ENCODE results near the gene SDF2. TPM values are rescaled to one million over a fixed set of nuclear protein-coding genes. Genes with fewer than 3 reads are reported as not detected.

SDF2 gene
- total and polyA plus RNA-seq, 9 of the 15 experiments (the other 6 are each of a cell fraction or from before 2014, with no cell fraction given), result 41.2 to 132 (median 65.6) TPM

DNA sequence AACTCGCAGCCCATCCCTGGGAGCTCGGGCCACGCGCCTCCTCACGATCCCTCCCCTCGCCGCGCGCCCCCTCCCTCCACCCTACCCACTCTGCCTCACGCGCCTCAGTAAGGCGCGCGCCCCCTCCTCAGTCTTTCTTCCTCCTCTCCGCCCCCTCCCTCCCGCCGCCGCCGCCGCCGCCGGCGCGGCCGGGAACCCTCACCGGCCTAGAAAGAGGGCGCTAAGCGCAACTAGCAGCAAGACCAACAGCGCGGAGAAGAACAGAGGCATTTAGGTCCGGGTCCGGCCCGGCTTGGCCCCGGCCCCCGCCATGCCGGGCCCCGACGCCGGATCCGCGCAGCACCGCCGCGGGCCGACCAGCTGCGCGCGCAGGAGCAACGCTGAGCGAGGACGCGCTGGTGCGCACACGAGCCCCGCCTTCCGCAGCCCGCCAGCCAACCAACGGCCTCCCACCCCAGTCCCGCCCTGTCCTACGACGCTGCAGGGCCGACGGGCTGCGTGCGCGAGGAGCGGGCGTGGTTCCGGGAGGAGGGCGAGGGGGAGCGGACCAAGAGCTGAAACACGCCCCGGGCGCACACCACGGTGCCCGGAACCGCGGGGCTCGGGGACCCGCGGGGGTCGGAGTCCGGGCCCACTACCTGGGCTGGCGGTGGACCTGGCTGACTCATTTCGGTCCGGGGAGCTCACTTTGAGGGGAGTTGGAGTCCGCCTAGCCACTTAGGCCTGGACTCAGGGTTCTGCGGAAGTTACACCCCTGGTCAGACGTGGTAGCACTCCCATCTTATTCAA is 16.7 kb downstream of the SDF2 start, which contains the start of gene BLTP2 (continued):
- TF ChIP-seq MBD1 (CRISPR knock-in tag; IDR thresholded peaks at IDR 0.05) (no peak), PCBP2 (IDR thresholded peaks at IDR 0.05; ENCODE audit: low read depth, low read length, poor library complexity, severe bottlenecking) (no peak), EZH2 (IDR thresholded peaks at IDR 0.05; ENCODE audit: borderline replicate concordance, low read depth, low read length) (no peak), REST (IDR thresholded peaks at IDR 0.05; ENCODE audit: borderline replicate concordance) (no peak), REST (CRISPR knock-in tag; IDR thresholded peaks at IDR 0.05; ENCODE audit: low read depth) (peak; percentile 66), ZNF695 (CRISPR knock-in tag; IDR thresholded peaks at IDR 0.05) (no peak), MTA1 (IDR thresholded peaks at IDR 0.05; ENCODE audit: borderline replicate concordance) (peak; percentile 71)
- TF ChIP-seq, protein P1, sequence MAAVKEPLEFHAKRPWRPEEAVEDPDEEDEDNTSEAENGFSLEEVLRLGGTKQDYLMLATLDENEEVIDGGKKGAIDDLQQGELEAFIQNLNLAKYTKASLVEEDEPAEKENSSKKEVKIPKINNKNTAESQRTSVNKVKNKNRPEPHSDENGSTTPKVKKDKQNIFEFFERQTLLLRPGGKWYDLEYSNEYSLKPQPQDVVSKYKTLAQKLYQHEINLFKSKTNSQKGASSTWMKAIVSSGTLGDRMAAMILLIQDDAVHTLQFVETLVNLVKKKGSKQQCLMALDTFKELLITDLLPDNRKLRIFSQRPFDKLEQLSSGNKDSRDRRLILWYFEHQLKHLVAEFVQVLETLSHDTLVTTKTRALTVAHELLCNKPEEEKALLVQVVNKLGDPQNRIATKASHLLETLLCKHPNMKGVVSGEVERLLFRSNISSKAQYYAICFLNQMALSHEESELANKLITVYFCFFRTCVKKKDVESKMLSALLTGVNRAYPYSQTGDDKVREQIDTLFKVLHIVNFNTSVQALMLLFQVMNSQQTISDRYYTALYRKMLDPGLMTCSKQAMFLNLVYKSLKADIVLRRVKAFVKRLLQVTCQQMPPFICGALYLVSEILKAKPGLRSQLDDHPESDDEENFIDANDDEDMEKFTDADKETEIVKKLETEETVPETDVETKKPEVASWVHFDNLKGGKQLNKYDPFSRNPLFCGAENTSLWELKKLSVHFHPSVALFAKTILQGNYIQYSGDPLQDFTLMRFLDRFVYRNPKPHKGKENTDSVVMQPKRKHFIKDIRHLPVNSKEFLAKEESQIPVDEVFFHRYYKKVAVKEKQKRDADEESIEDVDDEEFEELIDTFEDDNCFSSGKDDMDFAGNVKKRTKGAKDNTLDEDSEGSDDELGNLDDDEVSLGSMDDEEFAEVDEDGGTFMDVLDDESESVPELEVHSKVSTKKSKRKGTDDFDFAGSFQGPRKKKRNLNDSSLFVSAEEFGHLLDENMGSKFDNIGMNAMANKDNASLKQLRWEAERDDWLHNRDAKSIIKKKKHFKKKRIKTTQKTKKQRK (IDR thresholded peaks at IDR 0.05; ENCODE audit: borderline replicate concordance, low read depth, low read length), result no peak
